Measurements from ENCODE around the gene DDX51.
"Not testable (repeated sequence)": the region's sequence is repeated elsewhere in the genome, so short reads cannot be mapped to it uniquely, and the experiment has no call there.

Gene DDX51

DNA sequence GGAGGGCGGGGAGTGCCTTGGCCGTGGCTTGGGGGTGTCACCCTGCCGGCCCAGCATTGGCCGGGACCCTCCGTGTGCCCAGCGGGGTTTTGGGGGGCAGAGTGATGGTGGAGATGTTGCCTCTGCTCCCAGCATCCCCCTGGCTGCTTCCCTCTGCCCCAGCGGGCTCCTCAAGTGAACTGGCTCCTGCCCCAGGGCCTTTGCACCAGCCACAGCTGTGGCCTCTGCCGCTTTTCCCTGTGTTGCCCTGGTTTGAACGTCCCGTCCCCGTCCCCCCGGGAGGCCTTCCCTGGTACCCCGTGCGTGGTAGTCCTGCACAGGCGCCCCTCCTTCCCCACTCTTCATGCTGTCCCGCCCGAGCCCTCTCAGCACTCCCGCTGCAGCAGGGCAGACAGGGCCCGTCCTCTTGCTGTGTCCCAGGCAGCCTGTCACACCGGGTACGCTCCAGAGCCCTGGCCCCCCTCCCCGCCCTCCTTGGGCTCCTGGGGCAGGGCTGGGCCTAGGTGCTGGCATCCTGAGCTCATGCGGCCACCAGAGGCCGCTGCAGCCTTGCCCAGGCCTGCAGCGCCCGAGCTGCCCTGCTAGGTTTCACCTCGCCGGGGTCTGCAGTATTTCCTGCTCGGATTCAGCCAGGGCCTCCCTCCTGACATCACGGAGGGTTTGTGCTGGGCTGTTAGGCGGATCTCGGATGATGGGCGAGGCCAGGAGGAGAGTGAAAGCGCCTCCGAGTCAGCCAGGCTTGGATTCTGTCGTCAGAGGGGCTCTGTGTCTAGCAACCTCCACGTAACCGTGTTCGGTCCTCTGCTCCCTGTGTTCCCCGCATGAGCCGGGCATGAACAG lies 9.6 kb upstream of the DDX51 start:
- DNase-seq = peak; percentile 54

DNA sequence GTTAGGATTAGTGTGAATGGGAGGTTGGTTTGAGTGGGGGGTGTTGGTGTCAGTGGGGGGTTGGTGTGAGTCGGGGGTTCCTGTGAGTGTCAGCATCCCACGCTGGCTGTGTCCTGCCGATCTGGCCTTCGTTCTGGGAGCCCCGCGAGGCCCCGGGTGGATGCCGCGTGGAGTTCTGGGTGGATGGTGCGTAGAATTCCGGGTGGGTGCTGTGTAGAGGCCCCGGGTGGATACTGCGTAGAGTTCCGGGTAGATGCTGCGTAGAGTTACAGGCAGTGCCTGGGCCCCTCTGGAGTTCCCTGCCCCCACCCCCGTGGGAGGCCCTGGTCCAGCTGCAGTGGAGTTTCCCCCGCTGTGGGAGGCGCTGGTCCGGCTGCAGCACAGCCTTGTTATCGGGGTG lies 8.8 kb upstream of the DDX51 start:
- no peak for DNase-seq

DNA sequence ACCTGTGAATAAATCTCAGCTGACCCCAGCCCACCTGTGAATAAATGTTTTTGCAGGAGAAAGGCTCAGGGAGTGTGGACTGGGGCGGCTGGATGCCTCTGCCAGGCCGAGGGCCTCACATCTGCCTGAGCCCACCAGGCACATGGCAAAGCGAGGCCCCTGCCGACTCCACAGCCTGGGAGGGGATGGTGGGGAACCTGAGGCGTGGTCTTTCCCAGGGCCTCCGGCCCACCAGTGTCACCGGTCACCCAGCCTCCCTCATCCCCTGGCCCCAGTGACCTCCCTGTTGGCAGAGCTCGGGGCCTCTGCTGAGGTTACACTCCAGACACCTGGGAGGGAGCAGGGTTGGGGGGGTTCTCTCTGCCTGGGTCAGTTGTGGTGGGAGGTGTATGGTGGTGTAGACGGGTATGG lies 8.3 kb upstream of the DDX51 start:
- DNase-seq = no peak

DNA sequence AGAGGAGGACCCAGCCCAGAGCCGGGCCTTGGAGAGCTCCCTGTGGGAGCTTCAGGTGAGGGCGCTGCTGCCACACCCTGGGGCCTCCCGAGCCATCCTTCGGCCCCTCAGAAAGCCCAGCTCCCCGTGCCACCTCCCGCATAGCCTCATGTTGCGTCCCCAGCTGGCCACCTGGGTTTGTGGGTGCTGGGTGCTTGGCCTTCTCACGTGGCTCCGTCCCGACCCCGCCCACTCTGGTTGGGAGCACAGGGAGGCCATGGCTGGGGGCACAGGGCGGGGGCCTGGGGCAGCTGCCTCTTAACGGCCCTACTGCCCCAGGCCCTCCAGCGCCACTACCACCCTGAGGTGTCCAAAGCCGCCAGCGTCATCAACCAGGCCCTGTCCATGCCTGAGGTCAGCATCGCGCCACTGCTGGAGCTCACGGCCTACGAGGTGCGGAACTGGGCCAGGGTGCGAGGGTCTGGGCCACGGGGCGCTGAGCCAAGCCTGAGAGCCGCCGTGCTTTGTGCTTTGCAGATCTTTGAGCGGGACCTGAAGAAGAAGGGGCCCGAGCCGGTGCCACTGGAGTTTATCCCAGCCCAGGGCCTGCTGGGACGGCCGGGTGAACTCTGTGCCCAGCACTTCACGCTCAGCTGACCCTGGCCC lies 7.8 kb upstream of the DDX51 start:
- DNase-seq = no peak

DNA sequence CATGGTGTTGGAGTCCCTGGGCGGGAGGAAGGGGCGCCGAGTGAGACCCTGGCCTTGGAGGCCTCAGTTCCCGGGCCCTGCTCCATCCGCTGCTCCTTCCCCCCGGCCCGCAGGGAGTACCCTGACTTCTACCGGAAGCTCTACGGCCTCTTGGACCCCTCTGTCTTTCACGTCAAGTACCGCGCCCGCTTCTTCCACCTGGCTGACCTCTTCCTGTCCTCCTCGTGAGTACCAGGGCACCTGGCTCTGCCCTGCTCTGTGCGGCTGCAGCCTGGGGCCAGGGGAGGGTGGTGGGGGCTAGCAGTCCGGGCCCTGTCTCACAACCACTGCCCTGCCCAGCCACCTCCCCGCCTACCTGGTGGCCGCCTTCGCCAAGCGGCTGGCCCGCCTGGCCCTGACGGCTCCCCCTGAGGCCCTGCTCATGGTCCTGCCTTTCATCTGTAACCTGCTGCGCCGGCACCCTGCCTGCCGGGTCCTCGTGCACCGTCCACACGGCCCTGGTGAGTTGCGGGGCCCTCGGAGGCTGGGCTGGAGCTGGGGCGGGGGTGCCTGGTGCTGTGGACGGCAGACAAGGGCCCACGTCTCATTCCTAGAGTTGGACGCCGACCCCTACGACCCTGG lies 7.1 kb upstream of the DDX51 start:
- DNase-seq = no peak

DNA sequence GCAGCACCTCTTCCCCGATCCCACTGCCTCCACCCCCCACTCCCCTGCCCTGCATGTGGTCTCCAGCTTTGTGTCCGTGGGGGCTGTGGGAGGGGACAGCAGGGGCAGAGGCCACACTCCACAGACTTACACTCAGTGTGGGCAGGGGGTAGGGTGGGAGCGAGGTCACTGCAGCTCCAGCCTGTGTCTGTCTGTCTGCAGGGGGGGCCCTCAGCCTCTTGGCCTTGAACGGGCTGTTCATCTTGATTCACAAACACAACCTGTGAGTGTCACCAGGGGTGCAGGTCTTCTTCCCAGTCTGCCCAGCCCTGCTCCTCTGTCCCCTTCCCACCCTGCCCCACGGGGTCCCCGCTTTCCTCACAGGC lies 6.6 kb upstream of the DDX51 start:
- no peak for DNase-seq

DNA sequence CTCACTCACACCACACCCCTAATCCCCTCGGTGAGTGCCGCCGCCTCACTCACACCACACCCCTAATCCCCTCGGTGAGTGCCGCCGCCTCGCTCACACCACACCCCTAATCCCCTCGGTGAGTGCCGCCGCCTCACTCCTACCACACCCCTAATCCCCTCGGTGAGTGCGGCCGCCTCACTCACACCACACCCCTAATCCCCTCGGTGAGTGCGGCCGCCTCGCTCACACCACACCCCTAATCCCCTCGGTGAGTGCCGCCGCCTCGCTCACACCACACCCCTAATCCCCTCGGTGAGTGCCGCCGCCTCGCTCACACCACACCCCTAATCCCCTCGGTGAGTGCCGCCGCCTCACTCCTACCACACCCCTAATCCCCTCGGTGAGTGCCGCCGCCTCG lies 5.4 kb upstream of the DDX51 start:
- DNase-seq = not testable (repeated sequence)

DNA sequence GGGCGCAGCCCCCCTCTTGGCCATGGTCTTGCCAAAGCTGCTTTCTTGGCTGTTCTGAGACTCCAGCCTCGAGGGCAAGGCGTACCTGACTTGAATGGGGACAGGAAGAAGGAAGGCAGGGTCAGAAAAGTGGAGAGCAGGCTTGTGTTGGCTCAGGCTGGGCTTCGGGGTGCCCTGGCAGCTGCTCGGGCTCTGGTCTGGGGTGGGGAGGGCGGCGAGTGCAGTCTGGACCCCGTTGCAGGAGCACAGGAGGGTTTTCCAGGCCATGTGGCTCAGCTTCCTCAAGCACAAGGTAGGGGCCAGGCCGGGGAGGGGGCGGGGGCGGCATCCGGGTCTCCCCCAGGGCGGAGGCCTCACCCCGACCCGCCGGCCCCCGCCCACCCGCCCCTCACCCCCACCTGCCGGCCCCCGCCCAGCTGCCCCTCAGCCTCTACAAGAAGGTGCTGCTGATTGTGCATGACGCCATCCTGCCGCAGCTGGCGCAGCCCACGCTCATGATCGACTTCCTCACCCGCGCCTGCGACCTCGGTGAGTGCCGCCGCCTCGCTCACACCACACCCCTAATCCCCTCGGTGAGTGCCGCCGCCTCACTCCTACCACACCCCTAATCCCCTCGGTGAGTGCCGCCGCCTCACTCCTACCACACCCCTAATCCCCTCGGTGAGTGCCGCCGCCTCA lies 4.4 kb upstream of the DDX51 start:
- no peak for DNase-seq

DNA sequence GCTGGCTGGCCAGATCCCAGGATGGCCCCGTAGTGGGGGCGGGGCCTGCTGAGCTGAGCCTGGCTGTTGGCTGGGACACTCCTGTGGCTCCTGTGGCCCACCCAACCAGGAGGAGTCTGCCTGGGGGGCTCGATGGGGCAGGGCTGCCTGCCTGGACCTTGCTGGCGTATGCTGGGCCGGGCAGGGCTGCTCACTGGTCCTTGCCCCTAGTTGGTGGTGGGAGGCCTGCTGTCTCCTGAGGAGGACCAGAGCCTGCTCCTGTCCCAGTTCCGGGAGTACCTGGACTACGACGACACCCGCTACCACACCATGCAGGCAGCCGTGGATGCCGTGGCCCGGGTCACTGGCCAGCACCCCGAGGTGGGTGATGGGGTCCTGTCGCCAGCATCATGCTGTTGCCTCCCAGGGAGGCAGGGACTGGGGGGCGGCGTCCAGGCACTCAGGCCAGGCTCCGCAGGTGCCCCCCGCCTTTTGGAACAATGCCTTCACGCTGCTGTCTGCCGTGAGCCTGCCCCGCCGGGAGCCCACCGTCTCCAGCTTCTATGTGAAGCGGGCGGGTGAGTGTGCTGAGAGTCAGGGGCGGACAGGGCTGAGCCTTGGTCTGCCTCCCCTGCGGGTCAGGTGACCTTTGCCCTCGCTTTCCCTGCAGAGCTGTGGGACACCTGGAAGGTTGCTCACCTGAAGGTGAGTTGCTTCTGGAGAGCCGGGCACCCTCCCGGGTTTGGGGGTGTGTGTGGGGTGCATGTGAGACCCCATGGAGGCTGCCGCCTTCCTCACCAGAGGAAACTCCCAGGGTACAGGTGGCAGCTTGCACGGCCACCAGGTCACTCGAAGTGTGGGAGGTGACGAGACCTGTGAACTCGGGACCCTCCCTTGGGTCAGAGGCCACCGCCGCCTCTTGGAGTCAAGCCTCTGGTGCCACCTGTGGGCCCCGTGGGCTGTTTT lies 3.6 kb upstream of the DDX51 start:
- no peak for DNase-seq

DNA sequence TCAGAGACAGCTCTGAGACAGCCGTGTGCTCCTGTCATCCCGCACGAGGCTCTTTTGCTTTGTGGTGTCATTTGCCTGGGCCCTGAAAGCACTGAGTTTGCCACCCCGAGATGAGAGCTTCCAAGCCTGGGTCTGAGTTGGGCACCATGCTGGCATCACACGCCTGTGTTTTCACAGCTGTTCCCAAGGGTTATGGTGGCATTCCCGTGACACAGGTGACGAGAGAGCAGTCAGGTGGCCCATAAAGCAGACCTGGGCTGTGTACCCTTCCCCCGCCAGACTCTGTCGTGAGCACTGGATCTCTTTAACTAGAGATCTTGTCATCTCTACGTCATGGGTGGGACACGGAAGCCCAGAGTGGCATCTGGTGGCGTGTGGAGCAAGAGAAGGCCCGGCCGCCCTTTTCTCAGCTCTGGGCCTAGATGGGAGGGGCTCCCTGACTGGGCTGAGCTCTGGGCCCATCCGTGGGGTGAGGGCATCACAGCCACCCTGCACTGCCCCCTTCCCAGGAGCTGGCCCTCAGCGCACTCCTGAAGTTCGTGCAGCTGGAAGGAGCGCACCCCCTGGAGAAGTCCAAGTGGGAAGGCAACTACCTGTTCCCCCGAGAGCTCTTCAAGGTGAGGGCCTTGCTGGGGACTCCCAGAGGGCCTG lies 2.8 kb upstream of the DDX51 start:
- no peak for DNase-seq

DNA sequence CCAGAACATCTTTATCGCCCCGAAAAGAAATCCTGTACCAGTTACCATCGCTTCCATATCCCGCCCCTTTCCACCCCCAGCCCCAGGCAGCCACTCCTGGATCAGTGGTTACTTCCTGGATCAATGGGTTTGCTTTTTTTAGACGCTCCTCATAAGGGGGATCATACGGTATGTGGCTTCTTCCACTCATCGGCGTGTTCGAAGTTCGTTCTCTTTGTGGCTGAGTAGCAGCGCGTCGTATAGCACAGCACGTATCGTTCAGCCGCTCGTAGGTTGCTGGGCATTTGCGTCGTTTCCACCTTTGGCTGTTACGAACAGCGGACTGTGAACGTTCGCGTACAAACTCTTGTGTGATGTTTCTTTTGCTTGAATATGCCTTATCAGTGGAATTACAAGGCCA lies 2.0 kb upstream of the DDX51 start:
- DNase-seq = no peak

DNA sequence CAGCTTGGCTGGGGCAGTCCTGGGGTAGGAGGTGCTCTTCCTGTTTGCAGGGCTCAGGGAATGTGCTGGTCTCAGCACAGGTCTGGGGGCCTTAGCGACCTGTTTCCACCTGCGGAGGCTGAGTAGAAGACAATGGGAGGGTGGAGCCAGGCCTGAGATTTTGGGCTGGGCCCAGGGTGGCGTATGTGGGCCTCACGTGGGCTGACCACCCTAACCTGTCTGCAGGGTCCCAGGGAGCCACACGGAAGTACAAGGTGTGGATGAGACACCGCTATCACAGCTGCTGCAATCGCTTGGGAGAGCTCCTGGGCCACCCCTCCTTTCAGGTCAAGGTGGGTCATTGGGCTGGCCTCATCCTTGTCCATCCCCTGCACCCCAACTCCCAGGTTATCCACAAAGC lies 1.2 kb upstream of the DDX51 start:
- DNase-seq = no peak

DNA sequence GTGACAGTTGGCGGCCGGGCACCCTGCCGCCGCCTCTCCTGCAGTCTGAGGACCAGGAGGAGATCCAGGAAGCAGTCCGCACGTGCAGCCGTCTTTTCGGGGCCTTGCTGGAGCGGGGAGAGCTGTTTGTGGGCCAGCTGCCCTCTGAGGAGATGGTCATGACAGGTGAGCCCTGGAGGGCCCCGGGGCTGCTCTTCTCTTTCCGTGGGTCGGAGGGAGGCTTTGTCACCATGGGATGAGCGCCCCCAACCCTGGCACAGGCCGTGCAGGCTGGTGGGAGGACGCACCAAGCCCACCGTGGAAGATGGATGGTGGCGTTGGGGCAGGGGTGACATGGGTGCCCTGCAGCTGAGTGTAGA lies 670 bp upstream of the DDX51 start:
- DNase-seq = no peak

DNA sequence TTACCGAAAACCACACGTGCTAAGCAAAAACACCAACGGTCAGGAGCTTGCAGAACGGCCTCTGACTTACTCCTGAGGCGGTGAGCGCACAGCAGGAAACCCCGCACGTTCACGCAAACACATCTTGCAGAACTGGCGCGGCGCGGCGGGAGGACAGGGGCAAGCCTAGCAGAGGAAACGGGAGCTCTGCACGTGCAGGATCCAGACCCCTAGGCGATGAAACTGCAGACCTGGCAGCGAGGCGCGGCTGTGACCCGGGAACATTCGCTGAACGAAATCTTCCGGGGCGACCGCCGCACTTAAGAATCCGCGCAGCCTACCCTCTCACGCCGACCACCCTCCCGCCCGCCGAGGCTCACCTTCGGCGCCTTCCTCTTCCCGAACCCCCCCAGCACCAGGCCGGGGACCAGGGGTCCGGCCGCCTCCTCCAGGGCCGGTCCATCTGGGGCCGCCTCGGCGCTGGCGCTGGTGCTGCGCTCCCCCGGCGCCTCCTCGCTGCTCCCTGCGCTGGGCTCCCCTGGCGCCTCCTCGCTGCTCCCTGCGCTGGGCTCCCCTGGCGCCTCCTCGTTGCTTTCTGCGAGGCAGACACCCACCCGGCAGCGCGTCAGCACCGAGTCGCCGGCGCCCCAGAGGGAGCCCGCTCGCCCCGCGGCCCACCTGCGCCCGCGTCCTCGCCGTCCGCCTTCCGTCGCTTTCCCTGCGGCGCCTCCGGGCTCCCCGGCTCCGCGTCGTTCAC lies 615 bp downstream of the DDX51 start:
- no peak for DNase-seq

DNA sequence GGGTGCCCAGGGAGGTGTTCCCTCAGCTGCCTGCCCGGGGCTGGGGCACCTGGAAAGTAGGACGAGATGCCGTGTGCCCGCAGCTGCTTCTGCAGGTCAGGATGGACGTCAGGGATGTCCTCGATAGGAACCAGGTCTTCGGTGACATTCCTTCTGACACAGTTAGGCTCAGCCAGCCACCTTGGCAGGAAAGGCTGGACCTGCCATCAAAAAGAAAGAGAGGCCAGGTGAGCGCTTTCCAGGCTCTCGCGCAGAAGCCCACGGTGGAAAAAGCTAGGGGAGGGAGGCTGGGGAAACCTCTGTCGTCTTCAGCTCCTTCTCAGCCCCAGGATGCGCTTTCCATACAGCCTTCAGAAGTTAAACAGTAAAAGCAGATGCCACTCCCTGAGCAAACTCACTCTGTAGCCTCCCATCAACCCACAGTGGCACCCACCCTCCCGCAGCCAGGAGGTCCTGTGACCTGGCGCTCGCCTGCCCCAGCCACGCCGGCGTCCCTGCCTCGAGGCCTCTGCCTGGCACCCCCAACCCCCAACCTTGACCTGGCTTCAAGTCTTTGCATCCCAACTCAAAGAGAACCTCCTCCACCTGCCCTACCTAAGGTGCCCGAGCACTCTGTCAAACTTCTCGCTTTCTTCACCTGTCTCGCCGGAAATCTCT lies 1.3 kb downstream of the DDX51 start:
- DNase-seq = no peak

DNA sequence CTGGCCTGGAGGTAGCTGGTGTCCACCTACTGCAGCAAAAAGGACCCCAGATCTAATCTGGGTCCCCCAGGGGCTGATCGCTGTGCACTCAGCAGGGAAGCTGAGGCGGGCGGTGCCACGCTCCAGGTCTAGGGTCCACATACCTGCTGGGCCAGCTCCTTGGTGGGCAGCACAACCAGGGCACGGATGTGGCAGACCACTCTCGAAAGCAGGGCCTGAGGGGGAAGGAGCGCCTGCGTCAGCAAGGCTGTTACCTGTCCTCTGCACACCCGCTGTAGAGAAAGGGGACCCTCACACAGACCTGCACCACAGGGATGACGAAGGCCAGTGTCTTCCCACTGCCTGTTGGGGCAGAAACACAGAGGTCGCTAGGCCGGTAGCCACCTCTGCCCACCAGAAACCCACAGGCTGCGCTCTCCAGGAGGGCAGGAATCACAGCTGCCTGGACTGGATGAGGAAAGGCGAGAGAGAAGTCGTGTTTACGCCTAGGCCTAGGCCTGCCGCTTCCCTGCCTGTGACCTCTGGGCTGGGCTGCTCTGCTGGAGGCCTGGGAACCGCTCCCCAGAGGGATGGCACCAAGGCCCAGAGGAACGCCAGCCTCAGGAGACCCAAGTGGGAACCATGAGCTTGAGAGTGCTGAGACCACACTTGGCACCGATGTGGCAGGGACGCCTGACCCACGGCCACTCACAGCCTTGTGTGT lies 2.0 kb downstream of the DDX51 start:
- no peak for DNase-seq

DNA sequence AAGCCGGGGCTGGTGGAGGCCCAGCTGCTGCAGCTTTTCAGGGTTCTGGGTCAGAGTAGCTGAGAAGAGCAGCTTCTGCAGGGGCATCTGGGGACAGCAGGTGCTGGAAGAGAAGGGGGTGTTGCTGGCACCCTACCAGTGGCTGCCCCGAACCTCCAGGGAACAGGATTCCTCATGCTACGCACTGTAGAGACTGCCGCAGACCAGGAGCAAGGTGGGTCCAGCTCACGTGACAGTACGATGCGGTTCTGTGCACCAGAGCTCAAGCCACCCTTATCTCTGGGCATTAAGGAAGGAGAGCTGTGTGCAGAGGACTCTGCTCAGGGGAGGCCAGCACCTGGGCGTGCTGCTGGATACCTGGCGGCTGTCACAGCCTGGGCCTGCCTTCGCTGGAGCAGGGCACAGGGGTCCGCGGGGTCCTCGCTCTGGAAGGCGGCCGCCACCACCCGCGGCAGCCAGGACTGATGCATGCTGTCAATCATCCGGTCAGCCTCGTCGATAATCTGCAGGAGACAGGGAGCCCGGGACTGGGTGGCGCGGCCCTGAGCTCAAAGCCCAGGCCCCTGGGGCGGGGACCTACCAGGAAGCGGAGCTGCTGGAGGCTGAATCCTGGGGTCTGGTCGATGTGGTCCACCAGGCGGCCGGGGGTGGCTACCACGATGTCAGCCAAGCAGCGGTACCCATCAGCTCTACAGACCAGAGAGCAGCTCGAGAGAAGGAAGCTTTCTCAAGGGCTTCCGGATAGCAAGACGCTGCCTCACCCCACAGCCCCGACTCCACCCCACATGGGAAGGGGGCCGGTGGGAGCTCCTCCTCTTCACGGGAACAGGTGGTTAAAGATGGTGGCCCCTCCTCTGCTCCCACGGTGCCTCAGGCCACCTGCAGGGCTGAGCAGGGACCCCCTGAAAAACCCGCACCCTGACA lies 2.9 kb downstream of the DDX51 start:
- no peak for DNase-seq

DNA sequence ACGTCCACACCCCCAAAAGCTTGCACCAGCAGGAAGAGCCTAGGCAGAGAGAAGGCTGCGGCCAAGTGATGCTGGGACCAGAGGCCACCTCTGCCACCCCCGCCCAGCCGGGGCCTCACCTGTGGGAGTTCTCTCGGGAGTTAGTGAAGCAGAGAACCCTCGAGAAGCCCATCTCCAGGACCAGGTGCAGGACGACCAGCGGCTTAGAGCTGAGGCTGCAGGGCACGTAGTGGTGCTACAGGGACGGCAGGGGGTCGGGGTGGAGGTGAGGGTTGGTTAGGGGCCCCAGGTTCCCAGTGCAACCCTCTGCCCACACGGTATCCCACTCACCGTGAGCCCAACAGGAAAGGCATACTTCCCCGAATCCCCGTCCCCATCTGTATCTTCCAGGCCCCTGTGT lies 3.6 kb downstream of the DDX51 start:
- DNase-seq = no peak

DNA sequence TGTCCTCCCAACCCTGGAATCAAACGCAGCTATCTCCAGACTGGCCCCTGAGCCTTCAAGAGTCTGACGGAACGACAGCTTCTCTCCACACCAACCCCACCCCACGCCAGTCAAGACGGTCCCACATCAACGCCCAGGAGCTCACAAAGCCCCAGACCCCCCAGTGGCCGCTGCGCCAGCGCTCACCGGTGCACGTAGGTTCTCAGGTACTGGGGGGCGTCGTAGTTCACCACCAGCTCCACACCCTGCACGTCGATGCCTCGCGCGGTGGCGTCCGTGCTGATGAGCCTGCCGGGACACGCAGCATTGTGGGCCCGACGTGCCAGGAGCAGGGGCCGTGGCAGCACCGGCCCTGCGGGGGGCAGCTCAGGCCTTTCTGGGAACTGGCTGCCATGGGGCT lies 4.2 kb downstream of the DDX51 start:
- no peak for DNase-seq
